AG09319 (cell line): ENCODE measurements around the gene ISYNA1.
A peak's percentile ranks its signal among the peaks of the same experiment; 100 is the strongest.

Experiments
- DNase-seq: peaks from one replicate; pipeline ENCODE4 v3.0.0-alpha.2; 2010; ENCODE audit warnings: low read depth; ENCODE audit errors: extremely low read depth
- TF ChIP-seq, protein P1 (sequence below): IDR thresholded peaks from 2 replicates; pipeline ENCODE4 v1.5.1; 2011; ENCODE audit warnings: low read depth, mild to moderate bottlenecking, inconsistent platforms, low read length, moderate library complexity

The ISYNA1 gene

DNA sequence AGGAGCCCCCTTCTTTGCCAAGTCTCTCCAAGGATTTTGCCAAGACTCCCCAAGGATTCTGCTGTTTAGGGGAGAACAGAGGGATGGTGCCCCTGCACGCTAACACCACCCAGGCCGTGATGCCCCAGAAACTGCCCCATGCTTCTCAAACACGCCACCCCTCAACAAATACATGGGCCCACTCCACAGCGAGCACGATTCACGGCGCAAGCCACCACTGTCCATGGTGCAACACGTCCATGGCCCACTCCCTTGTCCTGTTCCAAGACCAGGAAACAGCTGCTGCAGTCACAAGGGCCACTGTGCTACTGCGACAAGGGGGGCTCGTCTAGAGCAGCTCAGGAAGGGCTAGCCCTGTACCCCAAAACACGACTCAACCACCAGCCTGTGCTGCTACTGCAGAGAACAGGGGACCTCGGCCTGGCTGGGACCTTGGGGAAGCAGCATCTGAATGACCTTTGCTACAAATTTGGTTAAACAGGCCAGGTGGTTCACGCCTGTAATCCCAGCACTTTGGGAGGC is 36.5 kb upstream of the ISYNA1 start:
- DNase-seq: no peak
- TF ChIP-seq, protein P1, sequence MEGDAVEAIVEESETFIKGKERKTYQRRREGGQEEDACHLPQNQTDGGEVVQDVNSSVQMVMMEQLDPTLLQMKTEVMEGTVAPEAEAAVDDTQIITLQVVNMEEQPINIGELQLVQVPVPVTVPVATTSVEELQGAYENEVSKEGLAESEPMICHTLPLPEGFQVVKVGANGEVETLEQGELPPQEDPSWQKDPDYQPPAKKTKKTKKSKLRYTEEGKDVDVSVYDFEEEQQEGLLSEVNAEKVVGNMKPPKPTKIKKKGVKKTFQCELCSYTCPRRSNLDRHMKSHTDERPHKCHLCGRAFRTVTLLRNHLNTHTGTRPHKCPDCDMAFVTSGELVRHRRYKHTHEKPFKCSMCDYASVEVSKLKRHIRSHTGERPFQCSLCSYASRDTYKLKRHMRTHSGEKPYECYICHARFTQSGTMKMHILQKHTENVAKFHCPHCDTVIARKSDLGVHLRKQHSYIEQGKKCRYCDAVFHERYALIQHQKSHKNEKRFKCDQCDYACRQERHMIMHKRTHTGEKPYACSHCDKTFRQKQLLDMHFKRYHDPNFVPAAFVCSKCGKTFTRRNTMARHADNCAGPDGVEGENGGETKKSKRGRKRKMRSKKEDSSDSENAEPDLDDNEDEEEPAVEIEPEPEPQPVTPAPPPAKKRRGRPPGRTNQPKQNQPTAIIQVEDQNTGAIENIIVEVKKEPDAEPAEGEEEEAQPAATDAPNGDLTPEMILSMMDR: no peak

DNA sequence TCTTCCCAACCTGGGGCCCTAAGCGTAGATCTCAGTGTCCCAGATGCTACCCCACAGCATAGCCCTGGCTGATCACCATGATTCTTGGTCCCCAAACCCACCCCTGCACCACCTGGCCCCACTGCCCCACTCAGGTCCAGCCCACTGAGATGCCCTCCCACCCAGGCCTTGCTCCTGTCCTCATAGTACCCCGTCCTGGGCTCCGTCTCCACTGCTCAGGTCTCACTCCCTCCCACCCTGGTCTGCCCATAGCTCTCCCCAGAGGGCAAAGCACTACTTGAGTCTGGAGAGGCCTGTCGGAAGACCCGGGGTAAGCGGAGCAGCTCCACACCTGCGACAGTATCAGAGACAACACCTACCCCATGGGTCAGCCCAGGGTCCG is 35.8 kb upstream of the ISYNA1 start:
- TF ChIP-seq, protein P1: no peak
- no peak for DNase-seq

DNA sequence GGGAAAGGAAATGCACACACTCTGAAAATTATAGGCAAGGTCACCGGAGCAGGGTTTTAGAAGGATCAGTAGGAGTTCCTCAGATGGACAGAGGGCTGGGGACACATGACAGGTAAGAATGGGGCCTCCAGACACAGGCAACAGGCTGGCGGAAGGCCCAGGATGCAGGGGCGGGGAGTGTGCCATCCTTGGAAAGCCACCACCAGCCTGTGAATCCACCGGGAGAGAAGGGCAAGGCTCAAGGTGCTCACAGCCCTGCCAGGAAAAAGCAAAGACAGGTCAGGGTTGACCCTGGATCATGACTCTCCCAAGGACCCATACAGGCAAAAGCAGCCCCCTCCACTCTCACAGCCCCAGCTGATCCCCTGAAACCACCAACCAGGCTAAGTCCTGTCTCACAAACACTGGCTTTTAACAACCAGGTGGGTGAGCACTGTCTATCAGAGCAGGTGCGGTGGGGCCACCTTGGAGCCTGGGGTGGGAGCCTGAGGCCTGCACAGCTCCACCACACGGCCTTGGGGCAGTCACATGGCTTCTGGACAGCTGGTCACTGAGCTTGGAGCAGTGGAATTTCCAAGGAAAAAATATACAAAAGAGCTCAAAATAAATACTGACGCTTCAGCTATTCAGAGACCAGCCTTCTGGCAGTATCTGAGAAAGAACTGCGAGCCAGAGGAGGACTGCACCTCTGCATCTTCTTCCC is 35.2 kb upstream of the ISYNA1 start:
- TF ChIP-seq, protein P1: no peak

DNA sequence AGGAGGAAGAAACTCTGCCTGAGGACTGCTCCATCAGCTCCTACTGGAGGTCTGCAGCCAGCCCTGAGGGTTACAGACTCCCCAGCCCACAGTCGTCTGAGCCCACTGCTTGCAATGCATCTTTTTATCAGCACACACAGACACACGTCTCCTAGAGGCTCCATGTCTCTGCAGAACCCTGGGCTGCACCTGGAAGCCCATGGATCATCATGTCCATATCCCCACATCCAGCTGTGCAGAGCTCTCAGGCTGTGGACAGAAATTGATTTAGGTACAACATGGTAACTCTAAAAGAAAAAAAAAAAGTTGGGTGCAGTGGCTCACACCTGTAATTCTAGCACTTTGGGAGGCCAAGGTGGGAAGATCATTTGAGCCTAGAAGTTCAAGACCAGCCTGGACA is 32.9 kb upstream of the ISYNA1 start:
- TF ChIP-seq, protein P1: no peak

More for the DNA sequence above, 35.2 kb upstream of the ISYNA1 start:
- DNase-seq: no peak

DNA sequence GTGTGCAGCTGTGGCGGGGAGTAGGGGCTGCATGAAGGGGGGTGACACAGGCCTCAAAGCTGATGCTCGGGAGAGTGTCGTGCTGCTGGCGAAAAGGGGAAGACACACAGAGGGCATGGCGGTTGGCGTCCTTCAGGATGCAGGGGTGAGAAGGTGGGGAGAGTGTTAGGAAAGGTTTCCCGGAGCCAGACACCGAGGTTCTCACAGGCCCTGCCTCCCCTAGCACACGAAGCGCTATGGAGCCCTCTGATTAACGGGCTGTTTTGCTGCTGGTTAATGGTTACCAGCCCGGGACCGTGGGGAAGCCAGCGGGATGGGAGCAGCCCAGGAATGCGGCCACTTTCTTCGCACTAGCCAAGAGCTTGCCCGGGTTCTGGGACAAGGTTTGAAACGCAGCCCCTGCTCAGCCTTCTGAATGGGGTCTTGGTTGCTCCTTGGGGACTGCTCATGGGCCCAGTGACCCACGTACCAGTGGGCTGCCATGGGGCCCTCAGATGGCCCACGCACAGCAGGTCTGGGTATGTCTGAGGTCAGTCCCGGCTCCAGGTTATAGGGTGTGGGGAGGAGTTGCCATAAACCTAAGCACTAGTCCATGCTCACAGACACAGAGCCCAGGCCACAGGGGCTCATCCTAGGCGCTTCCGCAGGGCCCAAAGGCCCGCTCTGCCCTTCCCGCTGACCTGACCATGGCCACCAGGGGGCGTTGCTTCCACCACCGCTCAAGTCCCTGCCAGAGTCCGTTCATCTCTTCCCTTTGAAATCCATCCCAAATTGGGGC is 31.3 kb upstream of the ISYNA1 start:
- no peak for DNase-seq
- TF ChIP-seq, protein P1: peak; percentile 85

More for the DNA sequence above, 32.9 kb upstream of the ISYNA1 start:
- DNase-seq: no peak

DNA sequence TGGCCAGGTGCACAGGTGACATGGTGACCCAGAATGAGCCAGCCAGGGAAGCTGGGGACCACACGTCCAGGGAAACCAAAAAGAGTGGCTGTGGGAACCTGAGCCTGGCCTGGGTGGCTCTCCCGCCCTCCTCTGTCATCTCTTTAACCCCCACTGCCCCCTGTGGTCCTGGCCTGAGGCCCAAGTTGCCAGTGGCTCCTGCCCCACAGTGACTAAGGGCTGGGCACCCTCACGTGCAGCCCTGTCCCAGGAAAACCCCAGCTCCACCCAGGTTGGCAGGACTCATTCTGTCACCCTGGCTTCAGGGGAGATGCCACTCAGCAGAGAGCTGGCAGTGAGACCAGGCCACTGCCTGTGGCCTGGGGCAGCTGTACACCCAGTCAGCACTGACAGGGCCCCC is 30.6 kb upstream of the ISYNA1 start:
- TF ChIP-seq, protein P1: no peak
- DNase-seq: no peak

DNA sequence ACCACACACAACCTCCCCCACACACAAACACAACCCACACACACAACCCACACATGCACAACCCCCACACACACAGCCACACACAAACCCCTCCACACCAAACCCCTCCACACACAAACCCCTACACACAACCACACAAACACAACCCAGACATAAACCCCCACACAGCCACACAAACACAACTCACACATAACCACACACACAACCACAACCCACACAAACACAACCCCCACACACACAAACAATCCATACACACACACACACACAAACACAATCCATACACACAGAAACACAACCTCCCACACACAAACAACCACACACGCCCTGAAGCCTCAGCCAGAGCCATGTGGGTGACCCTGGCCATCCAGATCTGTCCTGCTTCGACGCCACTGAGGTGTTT is 30.0 kb upstream of the ISYNA1 start:
- TF ChIP-seq, protein P1: no peak
- DNase-seq: no peak
